ENCODE data around the gene THSD7A.

DNA sequence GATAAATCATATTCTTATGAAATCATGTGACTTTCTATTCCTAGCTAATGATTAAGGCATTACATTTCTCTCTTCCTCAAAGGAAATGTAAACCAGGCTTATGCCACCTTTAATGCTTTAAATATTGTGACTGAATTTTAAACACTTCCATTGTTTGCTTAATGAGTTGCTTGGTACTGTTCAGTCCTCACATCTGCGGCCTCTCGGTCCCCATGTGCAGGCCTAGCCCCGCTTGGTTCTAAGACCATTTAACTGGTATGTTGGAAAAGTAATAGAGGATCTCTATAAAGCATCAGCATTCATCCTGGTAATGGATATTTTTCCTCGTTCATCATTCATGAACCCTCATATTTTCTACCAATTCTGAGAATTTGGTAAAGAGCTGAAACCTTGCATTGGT lies 27.4 kb downstream of the THSD7A start:
- TF ChIP-seq, protein P1, sequence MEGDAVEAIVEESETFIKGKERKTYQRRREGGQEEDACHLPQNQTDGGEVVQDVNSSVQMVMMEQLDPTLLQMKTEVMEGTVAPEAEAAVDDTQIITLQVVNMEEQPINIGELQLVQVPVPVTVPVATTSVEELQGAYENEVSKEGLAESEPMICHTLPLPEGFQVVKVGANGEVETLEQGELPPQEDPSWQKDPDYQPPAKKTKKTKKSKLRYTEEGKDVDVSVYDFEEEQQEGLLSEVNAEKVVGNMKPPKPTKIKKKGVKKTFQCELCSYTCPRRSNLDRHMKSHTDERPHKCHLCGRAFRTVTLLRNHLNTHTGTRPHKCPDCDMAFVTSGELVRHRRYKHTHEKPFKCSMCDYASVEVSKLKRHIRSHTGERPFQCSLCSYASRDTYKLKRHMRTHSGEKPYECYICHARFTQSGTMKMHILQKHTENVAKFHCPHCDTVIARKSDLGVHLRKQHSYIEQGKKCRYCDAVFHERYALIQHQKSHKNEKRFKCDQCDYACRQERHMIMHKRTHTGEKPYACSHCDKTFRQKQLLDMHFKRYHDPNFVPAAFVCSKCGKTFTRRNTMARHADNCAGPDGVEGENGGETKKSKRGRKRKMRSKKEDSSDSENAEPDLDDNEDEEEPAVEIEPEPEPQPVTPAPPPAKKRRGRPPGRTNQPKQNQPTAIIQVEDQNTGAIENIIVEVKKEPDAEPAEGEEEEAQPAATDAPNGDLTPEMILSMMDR (IDR thresholded peaks at IDR 0.05; ENCODE audit: poor library complexity, severe bottlenecking): no peak
- TF ChIP-seq EZH2 (IDR thresholded peaks at IDR 0.05; ENCODE audit: borderline replicate concordance, insufficient read depth, low read length, poor library complexity, severe bottlenecking) (no peak), POLR2AphosphoS5 (IDR thresholded peaks at IDR 0.05) (no peak), SMC3 (conservative IDR thresholded peaks at IDR 0.05; ENCODE audit: poor library complexity) (no peak), RAD21 (conservative IDR thresholded peaks at IDR 0.05) (no peak), EP300 (conservative IDR thresholded peaks at IDR 0.05; ENCODE audit: poor library complexity, severe bottlenecking) (no peak), TAF1 (IDR thresholded peaks at IDR 0.05; ENCODE audit: low read depth) (no peak)
- TF ChIP-seq, protein P2, sequence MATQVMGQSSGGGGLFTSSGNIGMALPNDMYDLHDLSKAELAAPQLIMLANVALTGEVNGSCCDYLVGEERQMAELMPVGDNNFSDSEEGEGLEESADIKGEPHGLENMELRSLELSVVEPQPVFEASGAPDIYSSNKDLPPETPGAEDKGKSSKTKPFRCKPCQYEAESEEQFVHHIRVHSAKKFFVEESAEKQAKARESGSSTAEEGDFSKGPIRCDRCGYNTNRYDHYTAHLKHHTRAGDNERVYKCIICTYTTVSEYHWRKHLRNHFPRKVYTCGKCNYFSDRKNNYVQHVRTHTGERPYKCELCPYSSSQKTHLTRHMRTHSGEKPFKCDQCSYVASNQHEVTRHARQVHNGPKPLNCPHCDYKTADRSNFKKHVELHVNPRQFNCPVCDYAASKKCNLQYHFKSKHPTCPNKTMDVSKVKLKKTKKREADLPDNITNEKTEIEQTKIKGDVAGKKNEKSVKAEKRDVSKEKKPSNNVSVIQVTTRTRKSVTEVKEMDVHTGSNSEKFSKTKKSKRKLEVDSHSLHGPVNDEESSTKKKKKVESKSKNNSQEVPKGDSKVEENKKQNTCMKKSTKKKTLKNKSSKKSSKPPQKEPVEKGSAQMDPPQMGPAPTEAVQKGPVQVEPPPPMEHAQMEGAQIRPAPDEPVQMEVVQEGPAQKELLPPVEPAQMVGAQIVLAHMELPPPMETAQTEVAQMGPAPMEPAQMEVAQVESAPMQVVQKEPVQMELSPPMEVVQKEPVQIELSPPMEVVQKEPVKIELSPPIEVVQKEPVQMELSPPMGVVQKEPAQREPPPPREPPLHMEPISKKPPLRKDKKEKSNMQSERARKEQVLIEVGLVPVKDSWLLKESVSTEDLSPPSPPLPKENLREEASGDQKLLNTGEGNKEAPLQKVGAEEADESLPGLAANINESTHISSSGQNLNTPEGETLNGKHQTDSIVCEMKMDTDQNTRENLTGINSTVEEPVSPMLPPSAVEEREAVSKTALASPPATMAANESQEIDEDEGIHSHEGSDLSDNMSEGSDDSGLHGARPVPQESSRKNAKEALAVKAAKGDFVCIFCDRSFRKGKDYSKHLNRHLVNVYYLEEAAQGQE (IDR thresholded peaks at IDR 0.05; ENCODE audit: borderline replicate concordance): no peak
